ENCODE data around the gene SNAPC3.
"Not testable (repeated sequence)": the region's sequence is repeated elsewhere in the genome, so short reads cannot be mapped to it uniquely, and the experiment has no call there.

SNAPC3 gene

GRCh38 chr9:15423231-15423985 lies 732 bp downstream of the SNAPC3 start:
- no peak for DNase-seq

GRCh38 chr9:15426019-15426418 lies 3.3 kb downstream of the SNAPC3 start:
- no peak for DNase-seq

GRCh38 chr9:15427702-15428101 lies 5.0 kb downstream of the SNAPC3 start:
- not testable (repeated sequence) for DNase-seq

GRCh38 chr9:15430920-15431844 lies 8.5 kb downstream of the SNAPC3 start:
- no peak for DNase-seq

GRCh38 chr9:15433191-15433590 lies 10.5 kb downstream of the SNAPC3 start:
- DNase-seq = no peak

- DNase-seq = no peak
These were observed 11.0 kb downstream of the SNAPC3 start for GRCh38 chr9:15433661-15434060.

GRCh38 chr9:15438891-15439290 lies 16.2 kb downstream of the SNAPC3 start:
- no peak for DNase-seq

- not testable (repeated sequence) for DNase-seq
These were observed 19.2 kb downstream of the SNAPC3 start for GRCh38 chr9:15441841-15442240.

- DNase-seq = not testable (repeated sequence)
These were observed 19.6 kb downstream of the SNAPC3 start for GRCh38 chr9:15442264-15442663.

GRCh38 chr9:15444141-15444540 lies 21.5 kb downstream of the SNAPC3 start:
- DNase-seq = no peak

- no peak for DNase-seq
These were observed 31.3 kb downstream of the SNAPC3 start for GRCh38 chr9:15453956-15454355.

- no peak for DNase-seq
These were observed 38.4 kb downstream of the SNAPC3 start for GRCh38 chr9:15461056-15461455.

GRCh38 chr9:15461601-15462000 lies 38.9 kb downstream of the SNAPC3 start:
- DNase-seq = no peak

GRCh38 chr9:15468145-15468544 lies 45.5 kb downstream of the SNAPC3 start:
- no peak for DNase-seq

- no peak for DNase-seq
These were observed 46.7 kb downstream of the SNAPC3 start for GRCh38 chr9:15469406-15469805.

GRCh38 chr9:15469862-15470261 lies 47.2 kb downstream of the SNAPC3 start:
- no peak for DNase-seq

GRCh38 chr9:15475923-15476536 lies 53.4 kb downstream of the SNAPC3 start:
- no peak for DNase-seq

- no peak for DNase-seq
These were observed 57.4 kb downstream of the SNAPC3 start for GRCh38 chr9:15480028-15480427.

GRCh38 chr9:15482146-15482545 lies 59.5 kb downstream of the SNAPC3 start:
- no peak for DNase-seq

- DNase-seq = no peak
These were observed 62.1 kb downstream of the SNAPC3 start for GRCh38 chr9:15484802-15485201.

GRCh38 chr9:15485836-15486666 lies 63.4 kb downstream of the SNAPC3 start:
- no peak for DNase-seq

GRCh38 chr9:15491950-15492349 lies 69.3 kb downstream of the SNAPC3 start:
- no peak for DNase-seq
